Activated T-helper 1 cell treated with anti-CD3 and anti-CD28 coated beads, Interleukin-2, amount 50 U/mL, for 16 hours (primary cell): Measurements from ENCODE around the gene UACA.
"Not testable (repeated sequence)": the region's sequence is repeated elsewhere in the genome, so short reads cannot be mapped to it uniquely, and the experiment has no call there.

ENCODE experiments used
- DNase-seq, 2 donors: peaks; one replicate each; pipeline ENCODE4 v3.0.0-alpha.2; 2020; ENCODE audit warnings: low read depth in 1 of 2, low spot score in 1 of 2

The UACA gene

GRCh38 chr15:70753101-70753829, 10.1 kb downstream of the UACA start:
- no peak for DNase-seq

GRCh38 chr15:70752193-70752635, 11.1 kb downstream of the UACA start:
- no peak for DNase-seq

GRCh38 chr15:70750203-70750869, 13.0 kb downstream of the UACA start:
- no peak for DNase-seq

- DNase-seq: no peak
These were observed 15.0 kb downstream of the UACA start for GRCh38 chr15:70748281-70748747.

GRCh38 chr15:70746598-70746997, 16.8 kb downstream of the UACA start:
- DNase-seq: not testable (repeated sequence)

- DNase-seq: no peak
These were observed 20.4 kb downstream of the UACA start for GRCh38 chr15:70742928-70743327.

- DNase-seq: no peak
These were observed 21.6 kb downstream of the UACA start for GRCh38 chr15:70741677-70742293.

- DNase-seq: no peak
These were observed 22.2 kb downstream of the UACA start for GRCh38 chr15:70741107-70741531.

- not testable (repeated sequence) for DNase-seq
These were observed 28.3 kb downstream of the UACA start for GRCh38 chr15:70735040-70735439.

GRCh38 chr15:70729164-70729563, 34.2 kb downstream of the UACA start:
- no peak for DNase-seq

- DNase-seq: no peak
These were observed 36.6 kb downstream of the UACA start for GRCh38 chr15:70726753-70727152.

GRCh38 chr15:70723927-70724326, 39.4 kb downstream of the UACA start:
- DNase-seq: no peak

GRCh38 chr15:70723122-70723422, 40.3 kb downstream of the UACA start:
- DNase-seq: no peak

GRCh38 chr15:70722266-70723121, 40.9 kb downstream of the UACA start:
- DNase-seq: no peak

- DNase-seq: no peak
These were observed 42.9 kb downstream of the UACA start for GRCh38 chr15:70720228-70721016.

- no peak for DNase-seq
These were observed 46.0 kb downstream of the UACA start for GRCh38 chr15:70717237-70717793.

GRCh38 chr15:70715840-70716485, 47.4 kb downstream of the UACA start:
- no peak for DNase-seq

GRCh38 chr15:70714565-70714964, 48.8 kb downstream of the UACA start:
- no peak for DNase-seq

GRCh38 chr15:70714015-70714414, 49.3 kb downstream of the UACA start:
- DNase-seq: no peak

GRCh38 chr15:70712271-70712670, 51.1 kb downstream of the UACA start:
- no peak for DNase-seq
